SK-N-MC (cell line): ENCODE data around the gene GPX8.

Experiments used
- EZH2 ChIP-seq: fragments of 200-600 bp; sonication (generic); IDR thresholded peaks from one replicate; pipeline ENCODE4 v1.6.1; 2017; ENCODE audit warnings: antibody characterized with exemption
- FOXP2 ChIP-seq: optimal IDR thresholded peaks from 2 replicates; pipeline ENCODE3; 2011; ENCODE audit warnings: mild to moderate bottlenecking, moderate library complexity; ENCODE audit not compliant: insufficient read depth; ENCODE audit errors: extremely low read length, control extremely low read depth
- POLR2AphosphoS5 ChIP-seq: IDR thresholded peaks from 2 replicates; pipeline ENCODE4 v1.6.1; 2012; ENCODE audit warnings: mild to moderate bottlenecking, low read depth, low read length, borderline replicate concordance

GRCh38 chr5:55173687-55174230 lies 13.8 kb downstream of the GPX8 start:
- TF ChIP-seq EZH2, result no peak
- TF ChIP-seq POLR2AphosphoS5, result no peak
- no peak for TF ChIP-seq FOXP2
